GM21528 (cell line): ENCODE results near the gene ITPA.
A peak's percentile ranks its signal among the peaks of the same experiment; 100 is the strongest.
"Not testable (repeated sequence)": the region's sequence is repeated elsewhere in the genome, so short reads cannot be mapped to it uniquely, and the experiment has no call there.

Experiments
- ATAC-seq: cut with Tn5 transposase; IDR thresholded peaks from one replicate; pipeline ENCODE4 v1.9.1; 2021; ENCODE audit warnings: mild to moderate bottlenecking, moderate library complexity; ENCODE audit not compliant: unreplicated experiment, low FRiP score

The ITPA gene

GRCh38 chr20:3195590-3196237 is 13.6 kb upstream of the ITPA start:
- no peak for ATAC-seq

- ATAC-seq, result no peak
Measured at GRCh38 chr20:3199206-3199605, 10.1 kb upstream of the ITPA start.

- ATAC-seq, result no peak
Measured at GRCh38 chr20:3199976-3200755, 9.1 kb upstream of the ITPA start.

- no peak for ATAC-seq
Measured at GRCh38 chr20:3202965-3203314, 6.4 kb upstream of the ITPA start.

GRCh38 chr20:3203315-3204123 is 5.8 kb upstream of the ITPA start:
- peak; percentile 15 for ATAC-seq

- ATAC-seq, result peak; percentile 85
Measured at GRCh38 chr20:3204124-3204794, 5.0 kb upstream of the ITPA start, which contains the start of gene DDRGK1. Gene DDRGK1, minus strand, starts transcription at chr20:3204682. Its CDS starts 55 bp downstream, at chr20:3204627.

GRCh38 chr20:3208786-3209256 is 477 bp upstream of the ITPA start:
- no peak for ATAC-seq

GRCh38 chr20:3209946-3210317 is 634 bp downstream of the ITPA start:
- ATAC-seq, result no peak

GRCh38 chr20:3210346-3210745 is 1.0 kb downstream of the ITPA start:
- ATAC-seq, result no peak

- no peak for ATAC-seq
Measured at GRCh38 chr20:3213226-3213625, 3.9 kb downstream of the ITPA start.

GRCh38 chr20:3215359-3215917 is 6.1 kb downstream of the ITPA start:
- ATAC-seq, result not testable (repeated sequence)

- ATAC-seq, result no peak
Measured at GRCh38 chr20:3218307-3218988, 9.2 kb downstream of the ITPA start.

- ATAC-seq, result no peak
Measured at GRCh38 chr20:3221398-3222226, 12.3 kb downstream of the ITPA start.

- ATAC-seq, result no peak
Measured at GRCh38 chr20:3222635-3223600, 13.6 kb downstream of the ITPA start.

- no peak for ATAC-seq
Measured at GRCh38 chr20:3223651-3223993, 14.3 kb downstream of the ITPA start.

- no peak for ATAC-seq
Measured at GRCh38 chr20:3223994-3224680, 14.8 kb downstream of the ITPA start.

GRCh38 chr20:3224681-3225421 is 15.6 kb downstream of the ITPA start:
- no peak for ATAC-seq
